ENCODE data around the gene IKBKG.
A peak's percentile ranks its signal among the peaks of the same experiment; 100 is the strongest.
"Not testable (repeated sequence)": the region's sequence is repeated elsewhere in the genome, so short reads cannot be mapped to it uniquely, and the experiment has no call there.

IKBKG gene, protein sequence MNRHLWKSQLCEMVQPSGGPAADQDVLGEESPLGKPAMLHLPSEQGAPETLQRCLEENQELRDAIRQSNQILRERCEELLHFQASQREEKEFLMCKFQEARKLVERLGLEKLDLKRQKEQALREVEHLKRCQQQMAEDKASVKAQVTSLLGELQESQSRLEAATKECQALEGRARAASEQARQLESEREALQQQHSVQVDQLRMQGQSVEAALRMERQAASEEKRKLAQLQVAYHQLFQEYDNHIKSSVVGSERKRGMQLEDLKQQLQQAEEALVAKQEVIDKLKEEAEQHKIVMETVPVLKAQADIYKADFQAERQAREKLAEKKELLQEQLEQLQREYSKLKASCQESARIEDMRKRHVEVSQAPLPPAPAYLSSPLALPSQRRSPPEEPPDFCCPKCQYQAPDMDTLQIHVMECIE

DNA sequence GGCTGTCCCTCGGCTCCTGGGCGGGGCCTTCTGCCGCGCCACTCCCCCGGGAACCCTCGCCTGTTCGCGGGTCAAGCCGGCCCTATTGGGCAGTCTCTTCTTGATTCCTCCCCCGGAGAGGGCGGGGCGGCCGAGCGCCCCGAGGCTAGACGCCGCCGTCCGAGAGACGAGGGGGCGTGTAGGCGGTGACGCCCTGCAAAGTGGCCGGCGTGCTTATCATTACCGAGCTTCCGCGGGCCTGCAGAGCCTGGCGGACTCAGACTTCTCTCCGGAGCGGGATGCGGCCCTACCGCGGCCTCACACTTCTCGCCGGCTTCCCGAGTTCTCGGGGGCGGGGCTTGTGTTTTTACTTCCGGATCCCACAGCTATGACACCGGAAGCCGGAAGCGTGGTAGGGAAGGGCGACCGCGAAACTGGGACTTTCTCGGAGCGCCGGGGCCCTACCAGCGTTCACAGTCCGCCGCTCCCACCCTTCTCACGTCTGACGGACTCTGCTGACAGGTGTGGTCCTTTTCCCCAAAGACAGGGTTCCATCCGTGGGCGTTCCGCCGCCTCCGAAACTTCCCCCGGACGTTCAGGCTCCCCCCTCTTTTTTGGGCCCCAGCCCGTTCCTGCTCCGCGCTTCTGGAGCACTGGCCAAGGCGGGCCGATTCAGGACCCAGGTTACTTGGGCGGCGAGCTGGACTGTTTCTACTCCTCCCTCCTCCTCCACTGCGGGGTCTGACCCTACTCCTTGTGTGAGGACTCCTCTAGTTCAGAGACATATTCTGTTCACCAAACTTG is at the start of gene IKBKG:
IKBKG (plus strand) TSS at position 376 of the 783 bp plus-strand sequence. CDS start 4,383 bp downstream, outside the sequence.
- peak; percentile 89 for DNase-seq

DNA sequence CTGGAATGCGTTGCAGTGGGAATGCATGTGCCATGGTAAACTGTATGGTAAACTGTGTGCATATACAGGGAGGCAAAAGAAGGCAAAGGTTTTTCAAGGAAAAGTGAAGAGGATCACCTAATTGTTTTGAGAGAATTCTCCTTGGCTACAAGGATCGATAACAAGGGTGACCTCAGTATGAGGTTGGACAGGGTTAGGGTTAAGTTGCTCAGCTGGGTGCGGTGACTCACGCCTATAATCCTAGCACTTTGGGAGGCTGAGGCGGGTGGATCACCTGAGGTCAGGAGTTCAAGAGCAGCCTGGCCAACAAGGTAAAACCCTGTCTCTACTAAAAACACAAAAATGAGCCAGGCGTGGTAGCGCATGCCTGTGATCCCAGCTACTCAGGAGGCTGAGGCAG is 46.0 kb upstream of the IKBKG start:
- not testable (repeated sequence) for DNase-seq

DNA sequence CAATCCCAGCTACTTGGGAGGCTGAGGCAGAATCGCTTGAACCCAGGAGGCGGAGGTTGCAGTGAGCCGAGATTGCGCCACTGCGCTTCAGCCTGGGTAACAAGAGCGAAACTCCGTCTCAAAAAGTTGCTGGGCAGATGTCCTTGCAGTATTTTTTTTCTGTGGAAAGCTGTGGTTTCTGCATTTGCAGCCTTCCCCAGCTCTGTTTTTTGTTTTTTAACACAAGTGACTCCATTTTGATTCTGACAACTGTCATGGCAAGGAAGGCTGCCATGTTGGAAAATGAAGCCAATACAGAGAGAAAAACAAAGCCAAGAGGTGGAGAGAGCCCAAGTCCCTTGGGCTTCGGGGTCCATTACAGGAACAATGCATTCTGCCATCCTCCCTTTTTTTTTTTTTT is 45.3 kb upstream of the IKBKG start:
- DNase-seq, result no peak

DNA sequence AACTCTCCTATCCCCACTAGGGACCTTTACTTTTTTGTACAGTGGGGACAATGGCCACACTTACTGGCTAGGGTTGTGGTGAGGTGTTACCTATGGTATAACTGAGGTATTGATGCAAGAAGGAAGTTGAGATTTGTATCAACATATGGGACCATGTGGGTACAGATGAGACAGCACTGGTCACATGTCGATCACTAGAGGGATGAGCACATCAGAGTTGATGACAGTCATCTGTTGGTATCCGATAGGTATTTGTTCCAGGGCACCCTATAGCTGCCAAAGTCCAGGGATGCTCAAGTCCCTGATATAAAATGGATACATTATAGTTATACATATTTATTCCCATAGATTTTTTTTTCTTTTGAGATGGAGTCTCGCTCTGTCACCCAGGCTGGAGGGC is 44.4 kb upstream of the IKBKG start:
- no peak for DNase-seq

DNA sequence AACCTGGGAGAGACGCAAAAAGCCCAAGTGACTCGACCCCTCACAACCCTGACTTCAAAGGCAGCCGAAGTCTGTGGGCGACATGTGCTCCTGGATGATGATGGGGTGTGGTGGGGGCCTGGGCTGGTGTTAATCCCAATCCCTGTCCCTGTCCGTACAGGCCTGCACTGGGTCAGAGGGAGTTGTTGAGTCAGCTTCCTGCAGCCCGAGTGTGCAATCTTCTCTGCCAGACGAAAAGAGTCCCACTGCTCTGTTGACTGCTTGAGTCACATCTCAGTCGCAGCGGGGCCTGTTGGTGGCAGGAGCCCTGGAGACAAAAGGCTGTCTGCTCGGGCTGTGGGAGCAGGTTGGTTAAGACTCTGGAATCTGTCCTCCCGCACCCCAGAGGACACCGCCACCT is 41.7 kb upstream of the IKBKG start:
- no peak for DNase-seq

DNA sequence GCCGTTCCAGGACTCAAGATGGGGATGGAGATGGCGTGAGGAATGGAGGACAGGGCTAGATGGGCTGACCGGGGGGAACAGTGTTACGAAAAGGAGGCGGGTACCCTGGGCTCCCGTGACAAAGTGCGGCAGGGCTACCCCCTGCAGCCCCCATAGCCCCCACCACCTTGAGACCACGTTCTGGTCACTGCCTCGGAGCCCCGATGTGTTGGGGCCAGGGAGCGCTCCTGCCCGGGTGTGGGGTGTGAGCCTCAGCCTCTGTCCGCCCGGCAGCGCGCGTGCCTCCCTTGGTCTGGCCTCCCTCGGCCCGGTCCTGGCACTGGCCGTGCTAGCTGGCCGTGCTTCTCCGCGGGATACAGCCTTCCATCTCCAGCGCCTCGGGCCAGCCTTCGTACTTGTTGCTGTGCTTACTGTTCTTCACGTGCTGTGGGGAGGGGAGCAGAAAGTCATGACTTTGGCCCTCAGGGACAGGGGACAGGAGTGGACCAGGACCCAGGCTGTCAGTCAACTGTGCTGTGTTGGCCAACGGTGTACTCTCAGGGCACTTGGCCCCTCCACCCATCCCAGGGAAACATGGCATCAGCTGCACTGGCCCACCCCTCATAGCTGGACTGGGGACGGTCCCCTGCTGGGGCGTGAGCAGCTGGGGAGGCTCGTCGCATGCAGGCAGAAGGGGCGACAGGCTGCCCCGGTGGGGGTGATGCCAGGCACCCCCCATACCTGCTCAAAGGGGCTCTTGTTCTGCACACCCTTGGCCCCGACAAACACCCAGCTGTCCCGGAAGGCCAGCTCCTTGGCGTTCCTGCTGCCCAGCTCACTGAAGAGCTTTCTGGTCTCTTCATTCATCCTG is 40.7 kb upstream of the IKBKG start:
- no peak for DNase-seq

DNA sequence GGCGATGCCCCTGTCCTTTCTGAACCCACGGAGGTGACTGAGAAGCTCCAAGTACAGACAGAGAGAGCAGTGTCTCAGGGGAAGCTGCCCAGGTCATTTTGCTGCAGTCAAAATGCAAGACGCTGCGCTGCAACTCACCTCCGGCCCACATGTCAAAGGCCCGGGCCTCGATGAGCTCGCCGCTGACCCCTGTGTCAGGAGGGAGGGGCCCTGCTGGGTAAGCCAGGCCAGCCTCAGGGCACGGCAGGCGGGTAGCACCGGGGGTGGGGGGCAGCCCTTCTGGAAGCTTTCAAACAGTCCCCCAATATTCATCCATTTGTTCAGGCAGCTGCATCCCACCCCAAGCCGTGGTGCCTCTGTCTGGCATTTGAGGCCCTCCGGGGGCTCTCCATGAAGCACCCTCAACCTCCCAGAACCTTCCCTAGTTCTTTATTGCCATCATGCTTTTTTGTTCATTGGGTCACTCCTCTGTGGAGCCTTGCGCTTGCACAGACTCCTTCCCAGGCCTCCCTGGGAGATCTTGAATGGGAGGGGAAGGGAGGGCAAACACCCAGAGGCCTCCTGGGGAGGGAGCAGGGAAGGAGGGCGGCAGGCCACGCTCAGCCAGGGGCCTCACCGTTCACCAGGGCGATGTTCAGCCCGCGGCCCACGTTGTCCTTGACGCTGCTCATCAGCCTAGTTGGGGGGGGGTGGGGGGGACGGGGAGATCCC is 39.6 kb upstream of the IKBKG start:
- DNase-seq, result no peak

DNA sequence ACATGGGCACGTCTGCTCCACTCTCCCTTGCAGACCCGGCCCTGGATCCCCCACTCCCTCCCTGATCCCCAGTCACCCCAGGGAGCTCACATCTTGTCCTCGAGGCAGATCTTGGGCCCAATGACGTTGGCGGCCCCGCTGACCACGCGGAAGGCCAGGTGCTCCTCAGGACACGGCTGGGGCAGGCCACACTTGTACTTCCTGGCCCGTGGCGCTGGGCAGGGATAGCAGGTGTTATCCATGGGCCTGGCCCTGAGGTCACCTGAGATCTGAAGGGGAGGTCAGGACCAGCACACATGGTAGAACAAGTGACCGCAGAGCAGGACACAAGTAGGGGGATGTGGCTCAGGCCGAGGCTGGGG is 39.1 kb upstream of the IKBKG start:
- no peak for DNase-seq

DNA sequence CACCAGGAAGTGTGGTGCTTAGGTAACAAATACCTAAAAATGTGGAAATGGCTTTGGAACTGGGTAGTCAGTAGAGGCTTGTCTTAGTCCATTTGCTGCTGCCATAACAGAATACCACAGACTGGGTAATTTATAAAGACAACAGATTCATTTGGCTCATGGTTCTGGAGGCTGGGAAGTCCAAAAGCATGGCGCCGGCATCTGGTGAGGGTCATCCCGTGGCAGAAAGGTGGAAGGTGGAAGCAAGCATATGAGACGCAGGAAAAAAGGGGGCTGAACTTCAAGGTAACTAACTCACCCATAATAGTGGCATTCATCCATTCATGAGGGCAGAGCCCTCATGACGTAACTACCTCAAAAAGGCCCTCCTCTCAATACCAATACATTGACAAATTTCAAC is 38.0 kb upstream of the IKBKG start:
- DNase-seq, result no peak

DNA sequence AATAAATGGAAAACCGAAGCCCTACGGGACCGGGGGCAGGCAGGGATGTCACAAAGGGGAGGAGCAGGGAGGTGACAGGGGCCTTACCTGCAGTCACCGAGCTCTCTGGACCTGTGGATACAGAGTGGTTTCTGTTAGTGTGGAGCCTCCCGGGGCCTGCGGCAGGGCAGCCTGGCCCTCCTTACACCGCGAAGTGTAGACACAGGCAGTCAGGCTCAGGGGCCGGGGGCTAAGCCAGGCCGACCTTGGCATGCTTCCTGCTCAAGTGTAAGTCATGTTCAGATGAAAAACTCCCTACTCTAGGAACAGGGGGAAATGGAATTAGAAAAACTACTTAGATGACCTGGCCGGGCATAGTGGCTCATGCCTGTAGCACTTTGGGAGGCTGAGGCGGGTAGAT is 35.7 kb upstream of the IKBKG start:
- no peak for DNase-seq

DNA sequence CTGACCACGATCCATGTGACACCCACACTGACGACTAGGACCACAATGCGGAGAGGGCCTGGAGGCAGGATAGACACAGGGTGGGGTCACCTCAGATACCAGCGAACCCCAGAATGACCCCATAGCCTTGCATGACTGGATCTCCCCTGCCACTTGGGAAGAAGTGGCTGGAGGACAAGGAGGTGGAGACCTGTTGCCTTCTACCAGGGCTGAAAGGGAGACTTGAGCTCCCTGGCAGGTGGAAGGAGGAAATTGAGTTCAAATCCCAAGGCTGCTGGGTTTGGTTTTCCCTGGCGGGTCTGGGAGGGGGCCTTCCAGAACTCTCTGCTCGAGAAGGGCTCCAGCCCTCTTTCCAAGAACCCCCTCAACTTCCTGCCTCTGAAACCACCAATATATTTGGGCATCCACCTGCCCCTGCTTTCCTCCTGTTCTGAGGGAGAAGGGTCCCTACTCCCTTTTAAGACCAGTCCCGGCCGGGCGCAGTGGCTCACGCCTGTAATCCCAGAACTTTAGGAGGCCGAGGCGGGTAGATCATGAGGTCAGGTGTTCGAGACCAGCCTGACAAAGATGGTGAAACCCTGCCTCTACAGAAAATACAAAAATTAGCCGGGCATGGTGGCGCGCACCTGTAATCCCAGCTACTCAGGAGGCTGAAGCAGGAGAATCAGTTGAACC is 34.4 kb upstream of the IKBKG start:
- DNase-seq, result no peak

DNA sequence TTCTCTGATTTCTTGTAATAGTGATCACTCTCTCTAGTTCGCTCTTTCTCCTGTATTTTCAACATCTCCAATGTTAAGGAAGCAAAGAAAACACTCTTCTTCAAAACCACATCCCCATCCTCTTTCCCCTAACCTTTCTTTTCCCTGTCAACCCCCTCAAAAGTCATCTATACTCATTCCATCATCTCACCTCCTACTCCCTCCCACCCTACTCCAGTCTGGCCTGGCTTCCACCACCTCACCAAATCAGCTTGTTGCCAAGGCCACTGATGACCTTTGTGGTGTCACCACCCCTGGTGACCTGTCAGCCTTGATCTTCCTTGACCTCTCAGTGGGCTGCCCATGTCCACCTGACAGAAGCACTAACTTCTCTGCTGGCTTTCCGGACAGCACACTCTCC is 33.7 kb upstream of the IKBKG start:
- DNase-seq, result no peak

DNA sequence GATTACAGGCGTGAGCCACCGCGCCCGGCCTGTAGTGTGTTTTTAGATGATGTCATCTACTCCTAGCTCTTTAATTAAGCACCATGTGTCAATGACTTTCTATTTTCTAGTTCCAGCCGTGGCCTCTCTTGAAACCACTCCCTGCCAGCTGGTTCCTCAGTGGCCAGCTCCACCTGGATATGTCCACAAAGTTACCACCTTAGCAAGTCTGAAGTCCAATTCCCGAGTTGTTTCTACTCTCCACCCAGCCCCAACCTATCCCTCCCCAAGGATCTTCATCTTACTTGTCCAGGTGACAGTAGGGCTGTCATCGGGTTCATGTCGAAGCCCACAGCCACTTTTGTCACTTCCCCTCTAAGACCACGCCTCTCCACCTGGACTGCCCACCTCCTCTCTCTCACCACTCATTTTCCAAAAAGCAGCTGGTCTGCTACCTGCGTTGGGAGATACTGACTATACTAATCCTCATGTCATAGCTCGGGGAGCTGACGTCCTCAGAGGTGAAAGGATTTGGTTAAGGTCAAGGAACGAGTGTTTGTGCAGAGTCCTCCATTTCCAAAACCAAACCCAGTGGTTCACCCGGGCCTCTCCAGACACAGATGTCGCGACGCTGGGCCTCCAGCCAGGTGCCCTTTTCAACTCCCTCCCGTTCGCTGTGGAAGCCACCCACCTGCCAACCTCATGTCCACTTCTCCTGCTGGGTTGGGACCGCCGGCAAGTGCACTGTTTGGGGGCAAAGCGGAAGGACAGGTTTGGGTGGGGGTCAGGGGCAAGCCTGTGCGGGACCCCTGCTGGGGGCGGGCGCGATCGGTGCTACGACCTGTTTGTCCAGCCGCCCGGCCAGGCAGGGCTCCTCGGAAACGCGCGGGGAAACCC is 32.1 kb upstream of the IKBKG start:
- peak; percentile 11 for DNase-seq

DNA sequence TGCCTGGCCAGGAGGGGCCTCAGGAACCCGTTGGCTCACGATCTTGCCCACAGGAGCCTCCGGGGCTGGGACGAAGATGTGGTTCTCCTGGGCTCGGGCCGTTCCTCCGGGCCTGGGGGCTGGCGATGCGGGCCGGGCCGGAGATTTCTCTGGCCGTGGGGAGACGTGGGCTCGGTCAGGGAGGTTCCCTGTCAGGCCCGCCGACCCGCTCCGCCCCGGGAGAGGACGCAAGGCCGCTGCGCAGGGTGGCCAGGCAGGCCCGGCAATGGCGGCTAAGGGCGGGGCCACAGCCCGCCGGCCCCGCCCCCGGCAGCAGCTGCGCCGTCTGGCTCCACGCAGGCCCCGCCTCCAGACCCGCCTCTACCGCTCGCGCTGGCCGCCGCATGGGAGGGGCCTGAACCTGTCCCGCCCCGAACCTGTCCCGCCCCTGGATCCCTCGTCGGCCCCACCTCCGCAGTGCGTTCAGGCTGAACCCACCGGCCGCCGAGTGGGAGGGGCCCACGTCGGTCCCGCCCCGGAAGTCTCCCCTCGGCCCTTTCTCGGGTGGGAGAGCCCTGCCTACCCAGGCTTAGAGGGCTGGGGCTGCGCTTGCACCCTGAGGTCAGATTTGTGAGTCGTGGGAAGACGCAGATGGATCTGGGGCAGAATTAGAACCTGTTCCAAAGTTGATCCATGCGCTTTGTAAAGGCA is 31.3 kb upstream of the IKBKG start, which contains the start of gene FAM3A:
FAM3A (minus strand) TSS at position 267 of the 690 bp plus-strand sequence. CDS start 460 bp downstream, outside the sequence.
- DNase-seq, result peak; percentile 90

DNA sequence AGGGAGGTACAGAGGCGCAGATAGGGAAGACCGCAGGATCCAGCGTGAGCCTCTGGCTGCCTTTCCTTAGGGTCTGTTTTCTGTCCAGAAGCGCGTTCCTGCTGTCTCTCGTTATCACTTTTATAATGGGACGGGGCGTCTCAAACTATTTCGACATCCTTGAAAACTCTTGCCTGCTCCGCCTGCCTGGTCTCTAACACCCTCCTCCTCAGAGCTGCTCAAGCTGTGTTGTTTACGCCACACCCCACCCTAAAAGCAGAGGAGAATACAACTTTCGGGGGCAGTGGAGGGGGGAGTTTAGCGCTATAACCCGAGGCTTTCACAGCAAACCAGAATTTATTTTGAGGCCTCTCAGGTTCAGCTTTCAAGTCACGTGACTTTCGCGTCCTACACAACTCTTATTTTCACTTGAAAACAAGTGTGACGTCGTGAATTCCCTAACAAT is 30.7 kb upstream of the IKBKG start:
- DNase-seq, result no peak

DNA sequence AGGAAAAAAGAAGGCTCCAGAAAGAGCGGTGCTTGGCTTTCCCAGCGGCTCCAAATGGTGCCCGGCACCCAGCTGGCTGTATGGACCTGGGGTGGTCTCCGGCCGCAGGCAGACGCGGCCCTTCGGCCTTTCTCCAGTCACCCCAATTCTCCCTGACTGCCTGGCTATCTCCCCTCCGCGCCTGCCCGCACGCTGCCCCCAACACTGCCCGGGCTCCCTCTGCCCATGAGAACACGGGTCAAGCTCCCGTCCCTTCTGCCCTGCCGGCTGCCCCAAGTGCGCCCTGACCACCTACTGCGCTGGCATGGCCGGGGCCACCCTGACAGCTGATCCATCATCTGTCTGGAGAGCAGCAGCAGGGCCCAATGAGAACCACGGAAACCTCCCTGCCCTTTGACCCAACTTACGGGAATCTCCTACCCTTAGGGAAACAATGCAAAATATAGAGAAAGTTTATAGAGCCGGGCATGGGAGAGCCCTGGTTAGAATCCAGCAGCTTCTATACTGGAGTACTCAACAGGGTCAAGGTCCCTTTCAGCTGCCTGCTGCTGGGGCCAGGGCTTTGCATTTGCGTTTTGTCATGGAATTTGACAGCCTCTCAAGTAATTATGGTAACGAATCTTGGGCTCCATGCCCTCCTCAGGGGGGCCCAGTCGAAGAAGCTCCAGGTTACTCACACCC is 30.2 kb upstream of the IKBKG start:
- no peak for DNase-seq

DNA sequence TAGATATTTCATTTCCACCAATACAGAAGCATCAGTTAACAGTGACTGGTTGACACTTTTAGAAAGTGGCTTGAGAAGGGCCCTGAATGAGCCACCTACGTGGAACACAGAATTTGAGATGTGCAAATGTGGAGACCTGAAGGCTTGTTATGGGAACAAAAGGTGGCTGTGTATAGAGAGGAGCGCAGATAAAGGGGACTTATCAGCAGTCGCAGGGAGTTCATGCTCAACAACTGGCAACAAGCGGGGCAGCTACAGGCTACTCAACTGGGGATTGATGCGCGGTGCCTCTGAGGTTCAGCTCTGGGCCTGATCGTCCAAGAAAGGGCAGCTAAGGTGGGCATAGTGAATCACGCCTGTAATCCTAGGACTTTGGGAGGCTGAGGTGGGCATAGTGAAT is 28.0 kb upstream of the IKBKG start:
- no peak for DNase-seq

DNA sequence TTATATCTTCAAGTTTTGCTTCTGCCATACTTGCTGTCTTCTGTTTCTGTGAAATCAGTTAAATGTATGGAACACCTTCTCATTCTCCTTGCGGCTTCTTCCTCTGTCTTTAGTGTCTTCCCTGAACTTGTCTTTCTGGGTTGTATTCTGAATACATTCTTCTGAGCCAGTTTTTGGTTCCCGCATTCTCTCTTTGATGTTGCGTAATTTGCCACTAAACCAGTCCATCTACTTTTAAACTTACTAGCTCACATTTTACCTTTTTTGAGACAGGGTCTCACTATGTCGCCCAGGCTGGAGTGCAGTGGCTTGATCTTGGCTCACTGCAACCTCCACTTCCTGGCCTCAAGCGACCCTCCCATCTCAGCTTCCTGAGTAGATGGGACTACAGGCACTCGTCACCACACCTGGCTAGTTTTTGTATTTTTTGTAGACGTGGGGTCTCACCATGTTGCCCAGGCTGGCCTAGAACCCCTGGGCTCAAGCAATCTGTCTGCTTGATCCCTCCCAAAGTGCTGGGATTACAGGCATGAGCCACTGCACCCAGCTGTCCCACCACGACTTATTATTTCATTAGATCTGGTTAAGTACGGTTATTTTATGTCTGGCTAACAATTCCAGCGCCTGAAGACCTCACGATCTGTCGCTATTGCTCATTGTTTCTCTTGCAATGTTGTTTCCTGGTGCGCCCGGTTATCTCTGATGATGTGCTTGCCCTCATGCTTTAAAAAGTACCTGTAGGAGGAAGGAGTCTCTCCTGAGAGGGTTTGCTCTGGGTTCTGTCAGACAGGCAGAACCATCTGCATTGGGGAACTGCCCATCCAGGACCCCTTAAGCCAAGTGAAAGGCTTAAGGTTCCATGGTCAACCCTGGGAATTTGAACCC is 21.6 kb upstream of the IKBKG start:
- DNase-seq, result no peak

Measured in NCI-H1092 (cell line).